ENCODE measurements around the gene B3GAT3.
"Not testable (repeated sequence)": the region's sequence is repeated elsewhere in the genome, so short reads cannot be mapped to it uniquely, and the experiment has no call there.

GRCh38 chr11:62616957-62617356 lies 4.8 kb downstream of the B3GAT3 start:
- TF ChIP-seq CTCF (IDR thresholded peaks at IDR 0.05; ENCODE audit: low read depth, low read length, poor library complexity, severe bottlenecking); EZH2phosphoT487 (IDR thresholded peaks at IDR 0.05; ENCODE audit: borderline replicate concordance, low read length): not testable (repeated sequence)
